Measurements from ENCODE around the gene KIAA1549. TPM values are rescaled to one million over a fixed set of nuclear protein-coding genes. Genes with fewer than 3 reads are reported as not detected.

The KIAA1549 gene
- polyA plus RNA-seq, 2 of the 4 experiments (the other 2 are of a cell fraction): 4.1 to 4.7 TPM

- 94% methylated on average over 21 of the region's 21 CpGs for WGBS (ENCODE audit: missing lambda C conversion rate)
- ATAC-seq (no peak), DNase-seq (ENCODE audit: low read depth in 1 of 2, low spot score in 1 of 2) (no peak), FAIRE-seq (no peak)
- TF ChIP-seq EP300 (IDR thresholded peaks at IDR 0.05): no peak
- TF ChIP-seq FOXS1 (CRISPR knock-in tag; IDR thresholded peaks at IDR 0.05): no peak
- TF ChIP-seq HOXB5 (CRISPR knock-in tag; IDR thresholded peaks at IDR 0.05): no peak
- TF ChIP-seq EHMT2 (IDR thresholded peaks at IDR 0.05; ENCODE audit: low read depth): no peak
- TF ChIP-seq, protein P1, sequence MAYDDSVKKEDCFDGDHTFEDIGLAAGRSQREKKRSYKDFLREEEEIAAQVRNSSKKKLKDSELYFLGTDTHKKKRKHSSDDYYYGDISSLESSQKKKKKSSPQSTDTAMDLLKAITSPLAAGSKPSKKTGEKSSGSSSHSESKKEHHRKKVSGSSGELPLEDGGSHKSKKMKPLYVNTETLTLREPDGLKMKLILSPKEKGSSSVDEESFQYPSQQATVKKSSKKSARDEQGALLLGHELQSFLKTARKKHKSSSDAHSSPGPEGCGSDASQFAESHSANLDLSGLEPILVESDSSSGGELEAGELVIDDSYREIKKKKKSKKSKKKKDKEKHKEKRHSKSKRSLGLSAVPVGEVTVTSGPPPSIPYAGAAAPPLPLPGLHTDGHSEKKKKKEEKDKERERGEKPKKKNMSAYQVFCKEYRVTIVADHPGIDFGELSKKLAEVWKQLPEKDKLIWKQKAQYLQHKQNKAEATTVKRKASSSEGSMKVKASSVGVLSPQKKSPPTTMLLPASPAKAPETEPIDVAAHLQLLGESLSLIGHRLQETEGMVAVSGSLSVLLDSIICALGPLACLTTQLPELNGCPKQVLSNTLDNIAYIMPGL (CRISPR knock-in tag; IDR thresholded peaks at IDR 0.05; ENCODE audit: borderline replicate concordance): no peak
- TF ChIP-seq ZSCAN20 (CRISPR knock-in tag; IDR thresholded peaks at IDR 0.05): no peak
- no peak for TF ChIP-seq HES2 (IDR thresholded peaks at IDR 0.05)
- no peak overlapping the region for H3K4me2 ChIP-seq
- CTCF ChIA-PET: interaction anchor here (1.5 to 1.7 kb wide), 2 partner anchors 15 to 17 kb away, joined by 3 to 10 read pairs; no protein-coding TSS in a partner anchor
- H3K9me3 ChIP-seq: no peaks in the 10 kb centered on the region
- POLR2A ChIA-PET: no interaction called here
- H3K27ac ChIP-seq: no peak overlapping the region
- H3K4me3 ChIP-seq: no peak overlapping the region
- H3K4me1 ChIP-seq: peaks cover 22% of the 10 kb centered on the region
Measured at GRCh38 chr7:138871065-138871813, 110.0 kb downstream of the KIAA1549 start.

- Histone ChIP-seq H3K9me3 (no peaks in the 10 kb centered on the region), H3K4me1 (peaks cover 26% of the 10 kb centered on the region), H3K4me3 (no peak overlapping the region), H3K4me2 (no peak overlapping the region), H3K27ac (no peak overlapping the region)
- DNase-seq (ENCODE audit: low read depth in 1 of 2, low spot score in 1 of 2) (no peak), FAIRE-seq (no peak), ATAC-seq (no peak)
- POLR2A ChIA-PET: no interaction called here
- CTCF ChIA-PET: interaction anchor here (1.3 kb wide), 1 partner anchor 131 kb away, joined by 3 read pairs; no protein-coding TSS in a partner anchor
- WGBS (ENCODE audit: missing lambda C conversion rate): 96% methylated on average over 29 of the region's 30 CpGs
- TF ChIP-seq, protein P2, sequence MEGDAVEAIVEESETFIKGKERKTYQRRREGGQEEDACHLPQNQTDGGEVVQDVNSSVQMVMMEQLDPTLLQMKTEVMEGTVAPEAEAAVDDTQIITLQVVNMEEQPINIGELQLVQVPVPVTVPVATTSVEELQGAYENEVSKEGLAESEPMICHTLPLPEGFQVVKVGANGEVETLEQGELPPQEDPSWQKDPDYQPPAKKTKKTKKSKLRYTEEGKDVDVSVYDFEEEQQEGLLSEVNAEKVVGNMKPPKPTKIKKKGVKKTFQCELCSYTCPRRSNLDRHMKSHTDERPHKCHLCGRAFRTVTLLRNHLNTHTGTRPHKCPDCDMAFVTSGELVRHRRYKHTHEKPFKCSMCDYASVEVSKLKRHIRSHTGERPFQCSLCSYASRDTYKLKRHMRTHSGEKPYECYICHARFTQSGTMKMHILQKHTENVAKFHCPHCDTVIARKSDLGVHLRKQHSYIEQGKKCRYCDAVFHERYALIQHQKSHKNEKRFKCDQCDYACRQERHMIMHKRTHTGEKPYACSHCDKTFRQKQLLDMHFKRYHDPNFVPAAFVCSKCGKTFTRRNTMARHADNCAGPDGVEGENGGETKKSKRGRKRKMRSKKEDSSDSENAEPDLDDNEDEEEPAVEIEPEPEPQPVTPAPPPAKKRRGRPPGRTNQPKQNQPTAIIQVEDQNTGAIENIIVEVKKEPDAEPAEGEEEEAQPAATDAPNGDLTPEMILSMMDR (IDR thresholded peaks at IDR 0.05): no peak
- TF ChIP-seq TFCP2L1 (CRISPR knock-in tag; IDR thresholded peaks at IDR 0.05): no peak
- TF ChIP-seq EP300 (IDR thresholded peaks at IDR 0.05): no peak
- no peak for TF ChIP-seq HDAC2 (IDR thresholded peaks at IDR 0.05)
- TF ChIP-seq PHF8 (IDR thresholded peaks at IDR 0.05; ENCODE audit: borderline replicate concordance, low read depth): no peak
- TF ChIP-seq RCOR1 (IDR thresholded peaks at IDR 0.05; ENCODE audit: low read depth, low read length): no peak
- no peak for TF ChIP-seq HOXB5 (CRISPR knock-in tag; IDR thresholded peaks at IDR 0.05)
- no peak for TF ChIP-seq SREBF2 (IDR thresholded peaks at IDR 0.05)
Measured at GRCh38 chr7:138869353-138869752, 111.8 kb downstream of the KIAA1549 start.

DNA sequence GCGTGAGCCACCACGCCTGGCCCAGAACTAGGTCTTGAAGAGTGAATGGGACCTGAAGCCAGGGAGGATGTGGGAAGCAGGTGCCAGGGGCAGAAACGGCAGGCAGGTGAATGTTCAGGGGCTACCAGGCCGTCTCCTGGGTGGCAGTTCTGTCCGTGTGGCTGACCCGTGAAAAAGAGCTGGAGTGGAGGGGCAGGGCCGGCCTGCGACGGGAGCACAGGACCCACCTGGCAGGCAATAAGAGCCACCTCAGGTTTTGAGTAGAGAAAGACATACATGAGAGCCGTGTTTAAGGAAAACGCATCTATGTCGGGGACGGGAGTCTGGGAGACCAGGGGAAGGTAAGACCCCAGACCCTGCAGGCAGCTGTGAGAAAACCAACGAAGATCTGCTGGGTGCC, 112.5 kb downstream of the KIAA1549 start:
- ATAC-seq (no peak), FAIRE-seq (no peak), DNase-seq (ENCODE audit: low read depth in 1 of 2, low spot score in 1 of 2) (no peak)
- Histone ChIP-seq H3K4me1 (peaks cover 32% of the 10 kb centered on the region), H3K4me2 (no peak overlapping the region), H3K4me3 (no peak overlapping the region), H3K9me3 (no peaks in the 10 kb centered on the region), H3K27ac (no peak overlapping the region)
- WGBS (ENCODE audit: missing lambda C conversion rate): 91% methylated on average over 14 of the region's 14 CpGs
- TF ChIP-seq E2F6 (IDR thresholded peaks at IDR 0.05; ENCODE audit: borderline replicate concordance, low read depth) (no peak), ZSCAN20 (CRISPR knock-in tag; IDR thresholded peaks at IDR 0.05) (no peak), HOXB5 (CRISPR knock-in tag; IDR thresholded peaks at IDR 0.05) (no peak), SREBF2 (IDR thresholded peaks at IDR 0.05) (no peak), EHMT2 (IDR thresholded peaks at IDR 0.05; ENCODE audit: low read depth) (no peak), NR3C1 (IDR thresholded peaks at IDR 0.05) (no peak), FOXS1 (CRISPR knock-in tag; IDR thresholded peaks at IDR 0.05) (no peak), CHD4 (IDR thresholded peaks at IDR 0.05; ENCODE audit: borderline replicate concordance) (no peak), NPAS2 (CRISPR knock-in tag; IDR thresholded peaks at IDR 0.05; ENCODE audit: borderline replicate concordance) (no peak), BHLHE40 (IDR thresholded peaks at IDR 0.05; ENCODE audit: low read depth, low read length) (no peak), POLR2A (IDR thresholded peaks at IDR 0.05; ENCODE audit: low read length) (no peak)
- ChIA-PET POLR2A (no interaction called here), CTCF (interaction anchor here (0.6 to 1.8 kb wide), 3 partner anchors 16 to 158 kb away, joined by 3 to 4 read pairs (median 3); no protein-coding TSS in a partner anchor)
